ENCODE measurements around the gene COL20A1. TPM values are rescaled to one million over a fixed set of nuclear protein-coding genes. Genes with fewer than 3 reads are reported as not detected.

The COL20A1 gene
- total RNA-seq, 2 experiments from 2014 or later, result 0.05 TPM; not detected in 1

- intact Hi-C loops (cut with micrococcal nuclease), result no loop called here
- Mint-ChIP-seq H3K9me3 (no peaks in the 10 kb centered on the region), H3K4me1 (ENCODE audit: low read depth) (no peaks in the 10 kb centered on the region), H3K36me3 (ENCODE audit: low read depth) (no peaks in the 10 kb centered on the region), H3K27me3 (ENCODE audit: low read depth) (peaks cover 4% of the 10 kb centered on the region), H3K4me3 (no peak overlapping the region), H3K27ac (no peak overlapping the region)
- CTCF ChIA-PET, result interaction anchor here (0.6 kb wide), 1 partner anchor 16 kb away, joined by 3 read pairs; no protein-coding TSS in a partner anchor
- DNase-seq, result no peak
Observed at GRCh38 chr20:63351811-63352591, 59.0 kb downstream of the COL20A1 start.

GRCh38 chr20:63352811-63353221 lies 59.8 kb downstream of the COL20A1 start:
- intact Hi-C loops (cut with micrococcal nuclease), result no loop called here
- Mint-ChIP-seq H3K27ac (no peak overlapping the region), H3K4me3 (no peak overlapping the region), H3K36me3 (ENCODE audit: low read depth) (no peaks in the 10 kb centered on the region), H3K27me3 (ENCODE audit: low read depth) (peaks cover 4% of the 10 kb centered on the region), H3K4me1 (ENCODE audit: low read depth) (no peaks in the 10 kb centered on the region), H3K9me3 (no peaks in the 10 kb centered on the region)
- no peak for DNase-seq
- CTCF ChIA-PET, result no interaction called here

GRCh38 chr20:63354636-63355350 lies 61.8 kb downstream of the COL20A1 start:
- Mint-ChIP-seq H3K27ac (no peak overlapping the region), H3K4me3 (no peak overlapping the region), H3K27me3 (ENCODE audit: low read depth) (peaks cover 12% of the 10 kb centered on the region), H3K9me3 (no peaks in the 10 kb centered on the region), H3K36me3 (ENCODE audit: low read depth) (no peaks in the 10 kb centered on the region), H3K4me1 (ENCODE audit: low read depth) (no peaks in the 10 kb centered on the region)
- DNase-seq, result no peak
- intact Hi-C loops (cut with micrococcal nuclease), result no loop called here
- CTCF ChIA-PET, result no interaction called here

- H3K4me3 Mint-ChIP-seq, result no peak overlapping the region
- H3K27ac Mint-ChIP-seq, result no peak overlapping the region
- no peaks in the 10 kb centered on the region for H3K36me3 Mint-ChIP-seq (ENCODE audit: low read depth)
- peaks cover 2% of the 10 kb centered on the region for H3K4me1 Mint-ChIP-seq (ENCODE audit: low read depth)
- peaks cover 15% of the 10 kb centered on the region for H3K27me3 Mint-ChIP-seq (ENCODE audit: low read depth)
- no peak for DNase-seq
- intact Hi-C loops (cut with micrococcal nuclease), result no loop called here
- CTCF ChIA-PET, result no interaction called here
- H3K9me3 Mint-ChIP-seq, result no peaks in the 10 kb centered on the region
Observed at GRCh38 chr20:63355781-63356295, 62.9 kb downstream of the COL20A1 start.

- CTCF ChIA-PET, result no interaction called here
- intact Hi-C loops (cut with micrococcal nuclease), result no loop called here
- peaks cover 2% of the 10 kb centered on the region for H3K4me1 Mint-ChIP-seq (ENCODE audit: low read depth)
Observed at GRCh38 chr20:63356511-63356910, 63.5 kb downstream of the COL20A1 start.

GRCh38 chr20:63356931-63357879 lies 64.2 kb downstream of the COL20A1 start:
- peaks cover 2% of the 10 kb centered on the region for H3K4me1 Mint-ChIP-seq (ENCODE audit: low read depth)
- H3K9me3 Mint-ChIP-seq, result no peaks in the 10 kb centered on the region
- H3K27me3 Mint-ChIP-seq (ENCODE audit: low read depth), result peaks cover 15% of the 10 kb centered on the region
- H3K4me3 Mint-ChIP-seq, result no peak overlapping the region
- no peak overlapping the region for H3K27ac Mint-ChIP-seq
- H3K36me3 Mint-ChIP-seq (ENCODE audit: low read depth), result no peaks in the 10 kb centered on the region
- CTCF ChIA-PET, result no interaction called here
- intact Hi-C loops (cut with micrococcal nuclease), result no loop called here
- DNase-seq, result no peak

More at GRCh38 chr20:63356511-63356910, 63.5 kb downstream of the COL20A1 start:
- H3K4me3 Mint-ChIP-seq, result no peak overlapping the region
- no peak overlapping the region for H3K27ac Mint-ChIP-seq
- peaks cover 15% of the 10 kb centered on the region for H3K27me3 Mint-ChIP-seq (ENCODE audit: low read depth)
- no peaks in the 10 kb centered on the region for H3K9me3 Mint-ChIP-seq
- no peak for DNase-seq
- no peaks in the 10 kb centered on the region for H3K36me3 Mint-ChIP-seq (ENCODE audit: low read depth)

- intact Hi-C loops (cut with micrococcal nuclease), result no loop called here
- CTCF ChIA-PET, result no interaction called here
- H3K9me3 Mint-ChIP-seq, result no peaks in the 10 kb centered on the region
- H3K27ac Mint-ChIP-seq, result no peak overlapping the region
- no peak overlapping the region for H3K4me3 Mint-ChIP-seq
- DNase-seq, result no peak
- peaks cover 2% of the 10 kb centered on the region for H3K4me1 Mint-ChIP-seq (ENCODE audit: low read depth)
- peaks cover 23% of the 10 kb centered on the region for H3K27me3 Mint-ChIP-seq (ENCODE audit: low read depth)
- H3K36me3 Mint-ChIP-seq (ENCODE audit: low read depth), result no peaks in the 10 kb centered on the region
Observed at GRCh38 chr20:63357921-63358905, 65.2 kb downstream of the COL20A1 start.

- H3K27me3 Mint-ChIP-seq (ENCODE audit: low read depth), result peaks cover 23% of the 10 kb centered on the region
- intact Hi-C loops (cut with micrococcal nuclease), result no loop called here
- no peak overlapping the region for H3K4me3 Mint-ChIP-seq
- H3K4me1 Mint-ChIP-seq (ENCODE audit: low read depth), result peaks cover 2% of the 10 kb centered on the region
- DNase-seq, result no peak
- no peaks in the 10 kb centered on the region for H3K36me3 Mint-ChIP-seq (ENCODE audit: low read depth)
- no peak overlapping the region for H3K27ac Mint-ChIP-seq
- H3K9me3 Mint-ChIP-seq, result no peaks in the 10 kb centered on the region
- CTCF ChIA-PET, result no interaction called here
Observed at GRCh38 chr20:63359164-63359934, 66.4 kb downstream of the COL20A1 start.

- peaks cover 19% of the 10 kb centered on the region for H3K27me3 Mint-ChIP-seq (ENCODE audit: low read depth)
- H3K9me3 Mint-ChIP-seq, result no peaks in the 10 kb centered on the region
- CTCF ChIA-PET, result no interaction called here
- H3K27ac Mint-ChIP-seq, result no peak overlapping the region
- no peak overlapping the region for H3K4me3 Mint-ChIP-seq
- DNase-seq, result no peak
- intact Hi-C loops (cut with micrococcal nuclease), result no loop called here
- H3K4me1 Mint-ChIP-seq (ENCODE audit: low read depth), result peaks cover 2% of the 10 kb centered on the region
- no peaks in the 10 kb centered on the region for H3K36me3 Mint-ChIP-seq (ENCODE audit: low read depth)
Observed at GRCh38 chr20:63359937-63360849, 67.2 kb downstream of the COL20A1 start.

GRCh38 chr20:63360850-63361518 lies 68.0 kb downstream of the COL20A1 start, which contains the start of gene CHRNA4:
Gene CHRNA4 (minus strand): TSS chr20:63361349. CDS start chr20:63361165, 184 bp downstream.
- H3K27me3 Mint-ChIP-seq (ENCODE audit: low read depth), result peaks cover 19% of the 10 kb centered on the region
- H3K9me3 Mint-ChIP-seq, result no peaks in the 10 kb centered on the region
- H3K36me3 Mint-ChIP-seq (ENCODE audit: low read depth), result no peaks in the 10 kb centered on the region
- H3K4me3 Mint-ChIP-seq, result no peak within 1 kb of the TSS
- H3K4me1 Mint-ChIP-seq (ENCODE audit: low read depth), result peaks cover 2% of the 10 kb centered on the region
- no peak within 1 kb of the TSS for H3K27ac Mint-ChIP-seq
- intact Hi-C loops (cut with micrococcal nuclease), result no loop called here
- CTCF ChIA-PET, result no interaction called here
- DNase-seq, result no peak
